Thyroid gland (tissue), 4 donors: ENCODE results near the gene MLYCD.

Experiments used
- CTCF ChIP-seq, 6 experiments: fragments of 200-600 bp in 3 of 6; fragments of 450-650 bp in 3 of 6; sonication (generic) in 3 of 6; IDR thresholded peaks; one replicate each; pipeline ENCODE4 v1.5.1; 2016 to 2019; ENCODE audit warnings: antibody characterized with exemption in 6 of 6, mild to moderate bottlenecking in 2 of 6, inconsistent platforms in 1 of 6, moderate library complexity in 1 of 6
- POLR2A ChIP-seq, 2 donors: fragments of 450-650 bp; IDR thresholded peaks; one replicate each; pipeline ENCODE4 v1.6.1; 2017; ENCODE audit warnings: antibody characterized with exemption in 2 of 2, mild to moderate bottlenecking in 2 of 2, moderate library complexity in 1 of 2

- TF ChIP-seq CTCF (IDR thresholded peaks at IDR 0.05) (no peak), POLR2A (IDR thresholded peaks at IDR 0.05) (no peak)
These were observed 1.1 kb downstream of the MLYCD start for GRCh38 chr16:83899978-83900377.
